T-helper 1 cell (primary cell): ENCODE measurements around the gene FZD10.

Source experiments
- DNase-seq, 5 donors: peaks; one replicate each; pipeline ENCODE4 v3.0.0-alpha.2; 2012 to 2020
- total RNA-seq, 4 donors: gene quantifications; one replicate each; lab custom pipeline; 2026; lab: John Stamatoyannopoulos, UW

Gene FZD10, protein sequence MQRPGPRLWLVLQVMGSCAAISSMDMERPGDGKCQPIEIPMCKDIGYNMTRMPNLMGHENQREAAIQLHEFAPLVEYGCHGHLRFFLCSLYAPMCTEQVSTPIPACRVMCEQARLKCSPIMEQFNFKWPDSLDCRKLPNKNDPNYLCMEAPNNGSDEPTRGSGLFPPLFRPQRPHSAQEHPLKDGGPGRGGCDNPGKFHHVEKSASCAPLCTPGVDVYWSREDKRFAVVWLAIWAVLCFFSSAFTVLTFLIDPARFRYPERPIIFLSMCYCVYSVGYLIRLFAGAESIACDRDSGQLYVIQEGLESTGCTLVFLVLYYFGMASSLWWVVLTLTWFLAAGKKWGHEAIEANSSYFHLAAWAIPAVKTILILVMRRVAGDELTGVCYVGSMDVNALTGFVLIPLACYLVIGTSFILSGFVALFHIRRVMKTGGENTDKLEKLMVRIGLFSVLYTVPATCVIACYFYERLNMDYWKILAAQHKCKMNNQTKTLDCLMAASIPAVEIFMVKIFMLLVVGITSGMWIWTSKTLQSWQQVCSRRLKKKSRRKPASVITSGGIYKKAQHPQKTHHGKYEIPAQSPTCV
- 0 reads per million in 4 donors for total RNA-seq

DNA sequence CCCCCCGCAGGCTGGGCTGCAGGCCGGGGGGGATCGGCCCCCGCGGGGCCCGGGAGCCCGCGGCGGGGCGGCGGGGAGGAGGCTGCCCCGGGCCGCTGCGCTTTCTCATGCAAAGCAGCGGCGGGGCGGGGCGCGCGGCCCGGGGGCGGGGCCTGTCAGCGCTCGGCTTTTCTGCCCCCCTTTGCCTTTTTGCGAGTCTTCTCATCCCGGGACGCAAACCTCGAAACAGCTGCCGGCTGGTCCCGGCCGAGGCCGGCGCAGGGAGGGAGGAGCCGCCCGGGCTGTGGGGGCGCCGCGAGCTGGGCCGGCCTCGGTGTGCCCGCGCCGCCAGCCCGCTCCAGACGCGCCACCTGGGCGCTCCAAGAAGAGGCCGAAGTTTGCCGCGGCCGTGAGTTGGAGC lies at the start of gene FZD10:
FZD10 (plus strand) TSS at position 198 of the 400 bp plus-strand sequence. CDS start 479 bp downstream, outside the sequence.
- no peak for DNase-seq

DNA sequence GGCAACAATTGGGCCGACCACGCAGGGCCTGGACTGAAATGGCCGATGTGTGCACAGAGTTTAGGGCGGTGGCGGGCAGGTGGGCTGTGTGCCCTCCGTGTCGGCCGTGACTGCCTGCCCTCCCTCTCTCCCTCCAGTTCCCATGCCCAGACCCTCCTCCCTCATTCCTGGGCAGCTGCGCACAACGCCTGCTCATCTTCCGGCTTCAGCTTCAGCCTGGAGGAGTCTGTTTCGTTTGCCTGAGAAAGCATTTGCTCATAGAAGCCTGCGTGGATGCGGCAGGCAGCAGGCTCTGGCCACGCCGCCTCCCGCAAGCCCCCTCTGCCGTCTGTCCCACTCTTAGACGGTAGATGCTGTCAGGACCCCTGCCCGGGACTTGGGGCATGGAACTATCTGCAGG lies 47.3 kb upstream of the FZD10 start:
- no peak for DNase-seq

DNA sequence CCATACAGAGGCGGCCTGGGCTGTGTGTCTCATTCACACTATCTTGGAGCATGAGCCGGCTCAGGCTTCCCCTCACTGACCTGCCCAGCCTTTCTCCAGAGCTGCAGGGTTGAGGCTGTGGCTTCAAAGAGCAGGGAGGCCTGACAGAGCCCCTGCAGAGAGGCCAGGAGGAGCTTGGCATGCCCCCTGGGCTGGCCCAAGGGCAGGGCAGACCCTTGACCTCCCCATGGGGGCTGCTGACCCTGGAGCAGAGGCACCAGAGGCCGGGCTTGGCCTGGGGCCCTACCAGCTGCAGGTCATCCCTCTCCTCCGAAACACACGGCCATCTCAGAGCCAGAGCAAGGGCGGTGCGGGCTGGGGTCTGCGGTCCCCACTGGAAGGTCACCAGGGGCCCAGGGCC lies 46.6 kb upstream of the FZD10 start:
- DNase-seq = no peak

DNA sequence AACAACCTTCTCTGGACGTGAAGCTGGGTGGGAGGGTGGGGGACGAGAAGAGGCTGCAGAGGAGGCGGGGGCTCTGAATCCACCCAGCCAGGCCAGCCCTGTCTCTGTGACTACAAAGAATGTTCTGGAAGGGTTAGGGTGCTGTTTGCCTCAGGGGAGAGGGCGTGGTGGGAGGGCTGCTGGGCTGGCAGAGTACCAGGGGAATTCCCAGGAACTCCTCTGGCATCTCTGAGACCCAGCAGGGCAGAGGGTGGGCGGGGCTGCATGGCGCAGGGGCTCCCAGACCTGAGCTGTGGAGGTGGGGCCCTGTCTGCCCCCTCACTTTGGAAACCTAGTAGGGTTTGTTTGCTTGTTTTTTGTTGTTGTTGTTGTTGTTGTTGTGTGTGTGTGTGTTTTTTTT lies 45.5 kb upstream of the FZD10 start:
- DNase-seq = no peak

DNA sequence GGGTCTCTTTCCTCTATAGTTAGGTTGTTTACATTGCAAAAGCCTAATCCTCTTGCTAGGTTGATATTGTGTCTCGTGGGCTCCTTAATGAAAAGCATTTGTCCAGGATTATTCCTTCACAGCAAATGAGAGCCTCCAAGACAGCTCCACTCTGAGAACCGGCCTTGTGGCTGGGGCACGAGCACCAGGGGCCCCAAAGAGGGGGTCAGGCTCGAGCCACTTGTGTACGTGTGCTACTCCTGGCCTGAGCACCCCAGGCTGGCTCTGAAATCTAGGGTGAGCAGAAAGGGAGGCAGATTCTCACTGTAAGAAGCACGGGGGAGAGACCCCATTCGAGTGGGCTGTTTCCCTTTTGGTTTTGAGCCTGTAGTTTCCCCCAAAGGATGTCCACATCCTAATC lies 45.0 kb upstream of the FZD10 start:
- DNase-seq = no peak

DNA sequence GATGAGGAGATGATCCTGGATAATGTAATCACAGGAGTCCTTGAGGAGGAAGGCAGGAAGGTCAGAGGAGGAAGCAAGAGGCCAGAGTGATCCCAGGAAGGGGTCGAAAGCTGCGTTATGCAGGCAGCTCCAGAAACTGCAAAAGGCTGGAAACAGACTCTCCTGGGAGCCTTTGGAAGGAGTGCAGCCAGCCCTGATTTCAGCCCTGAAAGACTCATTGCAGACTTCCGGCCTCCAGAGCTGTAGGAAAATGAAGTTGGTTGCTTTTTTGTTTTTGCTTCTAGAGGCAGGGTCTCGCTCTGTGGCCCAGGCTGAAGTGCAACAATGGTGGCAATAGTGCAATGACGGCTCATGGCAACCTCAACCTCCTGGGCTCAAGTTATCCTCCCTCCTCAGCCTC lies 44.6 kb upstream of the FZD10 start:
- DNase-seq = no peak

DNA sequence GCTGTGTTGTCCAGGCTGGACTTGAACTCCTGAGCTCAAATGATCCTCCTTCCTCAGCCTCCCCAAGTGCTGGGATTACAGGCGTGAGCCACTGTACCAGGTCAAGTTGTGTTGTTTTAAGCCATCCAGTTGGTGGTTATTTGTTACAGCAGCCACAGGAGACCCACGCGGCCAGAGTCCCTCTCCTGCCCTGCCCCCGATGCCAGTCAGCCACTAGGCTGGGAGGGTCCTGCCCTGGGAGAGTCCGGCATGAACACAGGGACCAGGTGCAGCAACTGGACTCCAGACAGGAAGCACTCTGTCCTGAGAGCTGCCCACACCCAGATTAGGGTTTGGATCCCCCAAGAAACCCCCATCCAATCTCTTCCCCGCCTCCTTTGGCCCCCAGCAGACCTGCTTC lies 44.1 kb upstream of the FZD10 start:
- DNase-seq = no peak

DNA sequence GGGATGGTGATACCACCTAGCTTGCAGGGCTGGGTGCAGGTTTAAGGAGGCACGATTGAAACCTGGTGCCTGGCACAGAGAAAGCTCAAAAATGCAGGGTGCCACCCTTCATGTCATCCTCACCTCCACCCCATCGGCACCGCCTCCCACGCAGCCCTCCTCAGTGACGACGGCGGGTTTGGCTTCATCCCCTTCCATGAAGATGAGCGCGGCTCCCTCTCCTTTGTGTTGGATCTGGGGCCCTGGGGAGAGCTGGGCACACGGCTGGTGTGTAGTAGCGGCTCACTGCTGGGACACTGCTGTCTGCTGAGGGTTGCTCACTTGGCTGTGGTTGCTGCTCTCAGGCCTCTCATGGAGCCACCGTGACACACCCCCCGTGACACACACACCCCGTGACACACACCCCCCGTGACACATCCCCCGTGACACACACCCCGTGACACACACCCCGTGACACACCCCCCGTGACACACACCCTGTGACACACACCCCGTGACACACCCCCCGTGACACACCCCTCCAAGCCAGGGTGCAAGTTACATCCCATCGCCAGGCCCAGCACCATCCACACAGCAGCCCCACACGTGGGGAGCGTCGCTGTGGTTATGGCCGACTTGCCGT lies 42.9 kb upstream of the FZD10 start:
- no peak for DNase-seq

DNA sequence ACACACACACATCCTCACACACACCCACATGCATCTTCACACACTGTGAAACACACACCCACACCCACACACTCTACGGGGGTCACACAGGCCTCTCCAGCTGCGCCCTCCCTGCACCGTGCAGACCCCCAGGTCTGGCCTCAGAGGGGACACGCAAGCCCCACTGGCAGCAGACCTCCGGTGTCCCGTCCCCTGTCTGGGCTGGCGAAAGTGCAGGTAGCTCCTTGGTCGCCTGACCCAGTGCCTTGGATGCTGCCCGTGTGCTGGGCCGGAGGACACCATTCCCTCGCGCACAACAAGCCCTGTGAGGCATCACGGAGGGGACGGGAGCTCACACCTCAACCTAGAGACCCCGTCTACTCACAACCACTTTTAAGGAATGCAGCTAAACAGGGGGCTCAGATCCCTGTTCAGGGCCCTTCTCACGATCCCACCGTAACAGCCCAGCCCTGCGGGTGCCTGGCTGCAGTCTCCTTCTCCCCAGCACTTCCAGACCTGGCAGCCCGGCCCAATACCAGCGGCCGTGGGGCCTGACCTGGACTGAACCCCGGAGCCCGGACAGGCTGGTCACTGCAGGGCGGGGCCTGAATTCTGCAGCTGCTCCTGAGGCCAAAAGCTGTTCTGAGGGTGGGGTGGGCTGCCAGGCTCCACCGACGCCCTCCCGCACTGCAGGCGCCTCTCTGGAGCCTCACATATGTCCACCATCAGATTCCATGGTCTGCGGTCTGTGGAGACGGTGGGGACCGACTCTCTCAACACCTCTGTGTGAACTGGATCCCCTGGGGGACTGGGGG lies 42.1 kb upstream of the FZD10 start:
- DNase-seq = no peak

DNA sequence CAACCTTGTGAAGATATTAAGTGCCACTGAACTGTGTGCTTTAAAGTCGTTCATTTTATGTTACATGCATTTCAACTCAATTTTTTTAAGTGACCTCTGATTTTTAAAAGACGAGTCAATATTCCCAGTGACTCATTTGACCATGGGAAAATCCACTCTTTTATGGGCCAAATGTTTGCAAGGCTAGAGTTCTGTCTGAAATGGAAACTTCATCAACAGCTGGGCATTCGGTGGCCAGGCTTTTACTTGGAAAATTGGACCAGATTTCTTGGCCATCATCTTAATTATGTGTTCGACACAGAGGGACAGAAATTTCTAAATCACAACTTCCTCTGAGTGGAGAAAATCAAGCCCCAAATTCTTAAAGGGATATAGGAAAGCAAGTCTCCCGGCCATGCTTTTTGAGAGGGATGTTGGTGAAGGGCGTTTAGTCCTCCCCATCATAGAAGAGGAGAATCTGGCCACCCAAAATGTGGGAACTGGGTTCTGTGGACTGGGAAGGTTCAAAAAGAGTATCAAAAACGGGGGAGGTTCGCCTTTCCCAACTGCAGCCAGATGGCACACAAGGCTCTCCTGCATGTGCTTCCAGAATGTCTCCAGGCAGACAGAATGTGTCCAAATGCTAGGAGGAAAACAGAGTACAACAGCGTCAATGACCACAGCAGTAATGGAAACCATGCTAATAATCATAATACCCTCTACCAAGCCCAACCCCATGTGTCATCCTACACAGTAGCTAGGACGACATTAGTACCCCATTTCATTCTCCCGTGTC lies 40.9 kb upstream of the FZD10 start:
- no peak for DNase-seq

DNA sequence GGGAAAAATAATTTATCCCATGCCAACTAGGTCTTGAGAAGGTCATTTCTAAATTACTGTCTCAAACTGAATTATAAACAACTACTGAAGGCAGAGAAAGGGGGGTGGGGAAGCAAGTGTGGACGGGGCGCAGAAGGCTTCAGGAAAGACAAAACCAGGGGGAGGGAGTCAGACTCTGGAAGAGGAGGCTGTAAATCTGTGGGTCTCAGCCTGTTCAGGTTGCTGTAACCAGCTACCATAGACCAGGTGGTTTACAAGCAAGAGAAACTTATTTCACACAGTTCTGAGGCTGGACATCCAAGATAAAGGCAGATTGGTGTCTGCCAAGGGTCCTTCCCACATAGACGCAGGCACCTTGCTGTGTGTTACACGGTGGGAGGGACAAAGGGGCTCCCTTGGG lies 39.9 kb upstream of the FZD10 start:
- DNase-seq = no peak

DNA sequence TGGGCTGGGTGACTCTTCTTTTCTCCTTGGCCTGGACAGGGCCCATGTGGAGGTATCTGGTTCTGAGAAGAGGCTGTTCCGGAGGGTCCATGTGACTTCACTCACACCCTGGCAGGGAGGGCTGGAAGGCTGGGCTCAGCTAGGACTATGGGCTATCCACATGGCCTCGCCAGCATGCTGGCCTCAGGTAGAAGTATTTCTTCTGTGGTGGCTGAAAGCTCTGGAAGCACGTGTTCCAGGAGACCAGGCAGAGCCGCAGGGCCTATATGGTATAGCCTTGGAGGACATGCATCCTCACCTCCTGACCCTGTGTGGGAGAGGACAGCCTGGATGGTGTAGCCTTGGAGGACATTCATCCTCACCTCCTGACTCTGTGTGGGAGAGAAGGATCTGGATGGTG lies 38.2 kb upstream of the FZD10 start:
- DNase-seq = no peak

DNA sequence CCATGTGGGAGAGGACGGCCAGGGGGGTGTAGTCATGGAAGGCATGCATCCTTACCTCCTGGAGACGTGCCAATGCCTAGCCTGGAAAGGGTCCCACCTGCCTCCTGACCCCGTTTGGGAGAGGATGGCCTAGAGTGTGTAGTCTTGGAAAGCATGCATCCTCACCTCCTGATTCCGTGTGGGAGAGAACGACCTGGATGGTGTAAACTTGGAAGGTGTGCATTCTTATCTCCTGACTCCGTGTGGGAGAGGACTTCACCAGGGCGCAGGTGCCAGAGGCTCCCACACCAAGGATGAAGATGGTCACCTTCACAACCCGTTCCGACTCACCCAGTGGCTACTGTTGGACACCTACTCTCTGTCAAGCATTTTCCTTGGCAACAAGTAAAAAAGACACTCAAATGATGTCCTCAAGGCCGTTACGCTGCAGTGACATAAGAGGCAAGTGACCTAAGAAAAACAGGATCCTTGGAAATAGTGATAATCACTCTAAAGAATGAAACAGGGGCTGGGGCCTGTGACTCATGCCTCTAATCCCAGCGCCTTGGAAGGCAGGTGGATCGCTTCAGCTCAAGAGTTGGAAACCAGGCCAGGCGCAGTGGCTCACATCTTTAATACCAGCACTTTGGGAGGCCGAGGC lies 37.5 kb upstream of the FZD10 start:
- no peak for DNase-seq

DNA sequence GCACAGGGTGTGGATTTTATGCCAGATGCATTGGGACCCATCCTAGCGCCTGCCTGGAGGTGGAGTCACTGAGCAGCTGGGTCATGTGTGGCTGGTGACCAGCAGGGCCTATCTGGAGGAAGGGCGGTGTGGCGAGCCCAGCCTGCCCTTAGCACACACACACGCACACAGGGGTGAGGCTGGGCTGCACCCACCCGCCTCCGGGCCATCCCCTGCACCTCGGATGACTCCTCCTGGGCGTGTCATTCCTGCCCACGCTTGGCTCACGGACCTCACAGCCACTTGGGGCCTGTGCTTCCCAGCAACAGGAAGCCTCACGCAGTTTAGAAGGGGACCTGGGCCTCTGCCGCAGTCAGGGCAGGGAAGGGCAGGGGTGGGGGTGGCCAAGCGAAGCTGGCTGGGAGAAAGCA lies 36.2 kb upstream of the FZD10 start:
- no peak for DNase-seq

DNA sequence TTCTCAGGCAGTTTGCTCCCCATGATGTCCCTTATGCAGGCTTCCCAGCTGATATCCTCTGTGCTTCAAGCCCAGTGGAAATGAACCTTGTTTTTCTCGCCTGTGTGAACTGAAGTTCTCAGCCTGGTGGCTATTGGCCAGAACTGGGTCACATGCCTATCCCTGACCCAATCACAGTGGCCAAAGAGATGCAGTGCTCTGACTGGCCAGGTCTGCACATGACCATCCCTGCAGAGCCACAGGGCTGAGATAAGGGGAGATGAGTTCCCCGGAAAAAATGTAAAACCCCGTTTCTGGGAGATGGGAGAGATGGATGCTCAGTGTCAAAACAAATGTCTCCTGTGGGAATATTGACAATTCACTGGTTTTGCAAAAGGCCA lies 34.7 kb upstream of the FZD10 start:
- DNase-seq = no peak

DNA sequence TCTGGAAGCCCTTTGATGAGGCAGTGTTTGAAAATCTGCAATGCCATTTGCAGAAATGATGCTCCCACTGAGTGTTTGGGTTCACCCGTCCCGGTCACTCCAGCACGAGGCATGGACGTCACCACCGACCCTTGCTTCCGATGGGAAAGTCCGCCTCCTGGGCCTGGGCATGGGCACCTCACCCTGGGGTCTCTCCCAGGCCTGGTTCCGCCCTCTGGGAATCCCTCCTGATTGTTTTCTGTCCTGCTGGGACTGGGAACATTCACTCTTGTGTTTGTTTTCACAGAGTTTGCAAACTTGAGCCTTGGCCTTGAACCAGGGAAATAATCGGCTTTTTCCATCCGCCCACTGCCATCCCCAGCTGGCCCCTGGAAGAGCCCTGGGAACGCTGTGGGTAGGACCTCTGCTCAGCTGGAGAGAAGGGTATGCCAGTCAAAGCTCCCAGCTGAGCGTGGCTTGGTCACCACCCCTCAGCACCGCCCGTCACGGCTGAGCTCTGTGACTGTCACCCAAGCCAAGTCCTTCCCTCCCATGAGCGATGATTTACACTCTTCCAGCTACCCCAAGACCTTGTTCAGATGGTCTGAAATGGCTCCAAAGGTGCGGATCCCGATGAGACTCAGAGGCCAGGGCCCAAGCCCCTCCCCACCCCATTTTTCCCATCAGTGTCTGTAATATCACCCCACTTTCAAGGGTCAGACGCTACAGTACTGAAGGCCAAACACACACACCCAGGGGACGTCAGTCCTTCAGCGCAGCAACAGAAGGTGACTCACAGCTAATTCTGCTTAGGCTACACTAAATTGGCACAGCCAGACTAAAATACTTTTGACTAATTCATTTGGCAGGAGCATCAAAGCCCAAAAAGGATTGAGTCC lies 34.1 kb upstream of the FZD10 start:
- DNase-seq = no peak

DNA sequence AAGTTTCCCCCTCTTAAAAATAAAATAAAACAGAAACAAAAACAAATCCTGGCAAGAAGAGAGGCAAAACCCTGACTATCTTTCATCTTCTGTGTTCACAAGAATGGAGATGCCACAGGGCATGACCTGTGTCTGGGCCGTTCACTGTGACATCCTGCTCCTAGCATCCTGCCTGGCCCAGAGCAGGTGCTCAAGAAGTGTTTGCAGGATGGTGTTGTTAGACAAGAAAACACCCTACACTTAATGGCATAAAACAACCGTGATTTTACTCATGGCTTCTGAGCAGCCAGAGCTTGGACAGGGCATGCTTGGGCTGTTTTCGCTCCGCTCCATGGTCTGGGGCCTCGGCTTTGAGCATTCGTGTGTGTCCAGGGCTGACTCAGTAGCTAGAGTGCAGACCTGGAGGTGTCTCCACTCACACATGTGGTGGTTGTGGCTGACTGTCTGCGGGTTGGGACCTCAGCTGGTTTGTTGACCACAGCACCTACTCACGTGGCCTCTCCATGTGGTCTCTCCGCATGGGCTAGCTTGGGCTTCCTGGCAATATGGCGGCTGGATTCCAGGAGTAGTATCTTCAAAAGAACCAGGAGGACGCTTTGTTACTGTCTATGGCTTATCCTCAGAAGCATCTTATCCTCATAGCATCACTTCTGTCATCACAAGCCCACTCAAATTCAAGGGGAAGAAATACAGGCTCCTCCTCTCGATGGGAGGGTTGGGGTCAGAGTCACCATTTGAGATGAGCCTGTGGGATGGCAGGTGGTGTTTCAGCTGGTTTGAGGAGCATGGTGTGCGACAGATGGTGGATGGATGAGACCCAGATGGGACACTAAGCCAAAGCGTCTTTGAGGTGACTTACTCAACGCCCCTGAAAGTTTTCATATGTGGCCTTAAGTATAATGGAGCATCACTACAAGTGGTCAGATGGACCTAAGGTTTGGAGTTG lies 33.2 kb upstream of the FZD10 start:
- DNase-seq = no peak

DNA sequence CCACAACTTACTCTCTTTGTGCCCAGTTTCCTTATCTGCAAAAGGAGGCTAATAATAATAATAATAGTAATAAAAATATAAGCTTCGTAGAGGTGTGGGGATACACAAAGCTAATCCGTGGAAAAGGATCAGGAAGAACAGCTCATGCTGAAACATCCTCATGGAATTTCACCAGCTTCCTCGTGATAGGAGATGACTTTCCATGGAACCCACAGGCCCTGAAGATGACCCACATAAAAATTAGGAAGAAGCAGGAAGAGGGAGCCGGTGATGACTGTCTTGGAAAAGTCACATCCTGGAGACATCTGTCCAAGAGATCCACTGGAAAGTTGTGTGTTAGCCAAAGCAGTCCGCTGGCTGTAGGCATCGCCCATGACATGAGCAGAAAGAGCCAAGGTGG lies 31.9 kb upstream of the FZD10 start:
- no peak for DNase-seq

DNA sequence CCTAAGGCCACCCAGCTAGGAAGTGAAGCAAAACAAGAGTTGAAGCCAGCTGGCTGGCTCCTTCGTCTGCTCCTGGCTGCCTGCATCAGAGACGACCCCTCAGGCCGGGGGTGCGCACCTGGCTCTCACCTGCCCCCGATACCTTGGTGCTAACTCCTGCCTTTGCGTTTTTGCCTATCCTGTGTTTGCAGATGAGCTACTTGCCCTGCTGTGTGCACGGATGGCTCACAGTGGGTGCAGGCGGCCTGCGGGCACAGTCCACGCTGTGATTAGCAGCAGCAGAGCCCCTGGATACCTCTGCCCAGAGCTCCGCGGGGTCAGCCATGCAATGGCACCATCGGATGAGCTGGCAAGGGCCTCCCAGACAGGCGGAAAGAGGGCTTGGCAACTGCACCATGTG lies 31.2 kb upstream of the FZD10 start:
- no peak for DNase-seq

DNA sequence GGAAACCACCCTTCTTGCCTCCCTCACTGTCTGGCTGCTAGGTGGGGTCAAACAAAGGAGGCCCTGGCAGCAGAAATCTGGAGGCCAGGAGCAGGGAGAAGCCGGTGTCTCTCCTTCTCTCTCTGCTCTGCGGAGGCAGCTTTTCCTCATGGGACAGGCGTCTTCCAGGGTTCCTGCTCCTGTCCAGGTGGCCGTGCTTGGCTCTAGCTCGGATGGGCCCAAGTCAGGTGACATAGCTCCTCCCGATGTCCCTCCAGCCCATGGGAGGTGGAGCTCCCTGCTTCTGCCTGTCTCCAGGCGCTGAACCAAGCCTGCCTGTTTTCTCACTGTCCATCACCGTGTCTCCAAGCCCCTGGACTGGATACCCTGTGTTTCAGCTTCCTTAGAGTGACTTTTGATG lies 30.5 kb upstream of the FZD10 start:
- DNase-seq = no peak
